ENCODE measurements around the gene MITF. TPM values are rescaled to one million over a fixed set of nuclear protein-coding genes. Genes with fewer than 3 reads are reported as not detected.

MITF gene
- total RNA-seq, 2 donors from 2014 or later, result 1.8 to 3.0 TPM

DNA sequence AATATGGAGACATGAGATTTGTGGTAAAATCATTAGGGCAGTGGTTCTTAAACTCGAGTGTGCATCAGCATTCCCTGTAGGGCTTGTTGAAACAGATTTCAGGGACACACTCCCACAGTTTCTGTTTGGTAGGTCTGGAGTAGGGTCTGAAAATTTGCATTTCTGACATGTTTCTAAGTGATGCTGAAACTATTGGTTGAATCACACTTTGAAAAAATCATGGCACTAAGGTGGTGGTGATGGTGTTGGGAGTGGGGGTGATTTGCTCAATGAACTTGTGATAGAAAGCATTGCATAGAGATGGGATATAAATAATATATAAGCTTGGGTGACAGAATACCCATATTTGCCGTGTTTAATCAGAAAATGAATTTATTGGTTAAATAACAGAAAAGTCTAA, 11.3 kb downstream of the MITF start:
- Mint-ChIP-seq H3K4me3 (no peak overlapping the region), H3K27ac (no peak overlapping the region), H3K27me3 (ENCODE audit: insufficient read depth) (peaks cover 2% of the 10 kb centered on the region), H3K4me1 (no peaks in the 10 kb centered on the region), H3K36me3 (ENCODE audit: low read depth) (no peaks in the 10 kb centered on the region), H3K9me3 (peaks cover 20% of the 10 kb centered on the region)
- H3K9ac ChIP-seq (ENCODE audit: extremely low read depth, low read length, poor library complexity, severe bottlenecking), result no peak overlapping the region
- H3K4me1 ChIP-seq (ENCODE audit: control insufficient read depth, insufficient read depth, low read length), result no peaks in the 10 kb centered on the region
- no peak for DNase-seq
- 90 to 100% methylated on average over 2 of the region's 2 CpGs for WGBS, 2 experiments (ENCODE audit: insufficient coverage in 1 of 2, insufficient read length in 1 of 2)
- no peak overlapping the region for H3K4me3 ChIP-seq (ENCODE audit: low read length)
- peaks cover 16% of the 10 kb centered on the region for H3K9me3 ChIP-seq (ENCODE audit: control insufficient read depth, low read length)
- TF ChIP-seq, protein P1, sequence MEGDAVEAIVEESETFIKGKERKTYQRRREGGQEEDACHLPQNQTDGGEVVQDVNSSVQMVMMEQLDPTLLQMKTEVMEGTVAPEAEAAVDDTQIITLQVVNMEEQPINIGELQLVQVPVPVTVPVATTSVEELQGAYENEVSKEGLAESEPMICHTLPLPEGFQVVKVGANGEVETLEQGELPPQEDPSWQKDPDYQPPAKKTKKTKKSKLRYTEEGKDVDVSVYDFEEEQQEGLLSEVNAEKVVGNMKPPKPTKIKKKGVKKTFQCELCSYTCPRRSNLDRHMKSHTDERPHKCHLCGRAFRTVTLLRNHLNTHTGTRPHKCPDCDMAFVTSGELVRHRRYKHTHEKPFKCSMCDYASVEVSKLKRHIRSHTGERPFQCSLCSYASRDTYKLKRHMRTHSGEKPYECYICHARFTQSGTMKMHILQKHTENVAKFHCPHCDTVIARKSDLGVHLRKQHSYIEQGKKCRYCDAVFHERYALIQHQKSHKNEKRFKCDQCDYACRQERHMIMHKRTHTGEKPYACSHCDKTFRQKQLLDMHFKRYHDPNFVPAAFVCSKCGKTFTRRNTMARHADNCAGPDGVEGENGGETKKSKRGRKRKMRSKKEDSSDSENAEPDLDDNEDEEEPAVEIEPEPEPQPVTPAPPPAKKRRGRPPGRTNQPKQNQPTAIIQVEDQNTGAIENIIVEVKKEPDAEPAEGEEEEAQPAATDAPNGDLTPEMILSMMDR (conservative IDR thresholded peaks at IDR 0.05), result no peak
- no peaks in the 10 kb centered on the region for H3K27me3 ChIP-seq (ENCODE audit: control insufficient read depth, insufficient read depth, low read length, poor library complexity, severe bottlenecking)
- H3K27ac ChIP-seq (ENCODE audit: low read depth, low read length), result no peak overlapping the region
- no peaks in the 10 kb centered on the region for H3K36me3 ChIP-seq (ENCODE audit: control insufficient read depth, insufficient read depth, low read length)

DNA sequence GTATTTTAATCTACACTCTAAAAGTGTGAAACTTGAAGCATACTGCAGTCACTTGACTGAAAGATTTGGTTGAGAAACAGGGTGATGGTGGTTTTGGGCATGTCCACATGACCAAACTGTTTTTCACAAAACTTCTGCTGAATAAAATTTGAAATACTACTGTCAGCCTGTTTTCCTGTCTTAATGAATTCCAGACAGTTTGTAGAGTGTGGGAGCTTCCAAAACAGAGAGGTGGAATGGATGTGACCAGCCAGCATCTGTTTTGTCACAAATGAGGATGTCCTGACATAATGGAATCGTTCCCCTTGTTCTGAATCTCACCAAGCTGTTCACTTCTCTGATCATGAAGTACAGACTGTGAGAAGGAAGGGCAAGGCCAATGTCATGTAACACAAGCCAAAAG, 11.8 kb downstream of the MITF start:
- no peak overlapping the region for H3K27ac ChIP-seq (ENCODE audit: low read depth, low read length)
- Mint-ChIP-seq H3K4me3 (no peak overlapping the region), H3K9me3 (peaks cover 20% of the 10 kb centered on the region), H3K27ac (no peak overlapping the region), H3K36me3 (ENCODE audit: low read depth) (no peaks in the 10 kb centered on the region), H3K4me1 (peaks cover 4% of the 10 kb centered on the region), H3K27me3 (ENCODE audit: insufficient read depth) (peaks cover 2% of the 10 kb centered on the region)
- no peaks in the 10 kb centered on the region for H3K27me3 ChIP-seq (ENCODE audit: control insufficient read depth, insufficient read depth, low read length, poor library complexity, severe bottlenecking)
- H3K36me3 ChIP-seq (ENCODE audit: control insufficient read depth, insufficient read depth, low read length), result no peaks in the 10 kb centered on the region
- no peak overlapping the region for H3K4me3 ChIP-seq (ENCODE audit: low read length)
- peaks cover 16% of the 10 kb centered on the region for H3K9me3 ChIP-seq (ENCODE audit: control insufficient read depth, low read length)
- 82 to 100% methylated on average over 1 of the region's 1 CpG for WGBS, 2 experiments (ENCODE audit: insufficient coverage in 1 of 2, insufficient read length in 1 of 2)
- TF ChIP-seq, protein P1 (conservative IDR thresholded peaks at IDR 0.05), result no peak
- H3K4me1 ChIP-seq (ENCODE audit: control insufficient read depth, insufficient read depth, low read length), result no peaks in the 10 kb centered on the region
- no peak overlapping the region for H3K9ac ChIP-seq (ENCODE audit: extremely low read depth, low read length, poor library complexity, severe bottlenecking)
- no peak for DNase-seq

DNA sequence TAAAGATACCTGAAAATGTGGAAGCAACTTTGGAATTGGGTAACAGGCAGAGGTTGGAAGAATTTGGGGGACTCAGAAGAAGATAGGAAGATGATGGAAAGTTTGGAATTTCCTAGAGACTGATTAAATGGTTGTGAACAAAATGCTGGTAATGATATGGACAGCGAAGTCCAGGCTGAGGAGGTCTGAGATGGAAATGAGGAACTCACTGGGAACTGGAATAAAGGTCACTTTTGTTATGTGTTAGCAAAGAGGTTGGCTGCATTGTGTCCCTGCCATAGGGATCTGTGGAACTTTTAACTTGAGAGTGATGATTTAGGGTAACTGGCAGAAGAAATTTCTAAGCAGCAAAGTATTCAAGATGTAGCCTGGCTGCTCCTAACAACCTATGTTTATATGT, 13.0 kb downstream of the MITF start:
- Mint-ChIP-seq H3K36me3 (ENCODE audit: low read depth) (no peaks in the 10 kb centered on the region), H3K27ac (no peak overlapping the region), H3K4me3 (no peak overlapping the region), H3K27me3 (ENCODE audit: insufficient read depth) (peaks cover 2% of the 10 kb centered on the region), H3K4me1 (peaks cover 6% of the 10 kb centered on the region), H3K9me3 (peaks cover 20% of the 10 kb centered on the region)
- Histone ChIP-seq H3K36me3 (ENCODE audit: control insufficient read depth, insufficient read depth, low read length) (no peaks in the 10 kb centered on the region), H3K9me3 (ENCODE audit: control insufficient read depth, low read length) (peaks cover 16% of the 10 kb centered on the region), H3K27ac (ENCODE audit: low read depth, low read length) (no peak overlapping the region), H3K4me3 (ENCODE audit: low read length) (no peak overlapping the region), H3K9ac (ENCODE audit: extremely low read depth, low read length, poor library complexity, severe bottlenecking) (no peak overlapping the region), H3K4me1 (ENCODE audit: control insufficient read depth, insufficient read depth, low read length) (no peaks in the 10 kb centered on the region), H3K27me3 (ENCODE audit: control insufficient read depth, insufficient read depth, low read length, poor library complexity, severe bottlenecking) (no peaks in the 10 kb centered on the region)
- DNase-seq, result no peak
- TF ChIP-seq, protein P1 (conservative IDR thresholded peaks at IDR 0.05), result no peak
- 81 to 100% methylated on average over 1 of the region's 1 CpG for WGBS, 2 experiments (ENCODE audit: insufficient coverage in 1 of 2, insufficient read length in 1 of 2)
